GM21529 (cell line): ENCODE data around the gene DGKG.

Experiments
- ATAC-seq: cut with Tn5 transposase; IDR thresholded peaks from one replicate; pipeline ENCODE4 v1.9.1; 2021; ENCODE audit not compliant: unreplicated experiment

The DGKG gene

DNA sequence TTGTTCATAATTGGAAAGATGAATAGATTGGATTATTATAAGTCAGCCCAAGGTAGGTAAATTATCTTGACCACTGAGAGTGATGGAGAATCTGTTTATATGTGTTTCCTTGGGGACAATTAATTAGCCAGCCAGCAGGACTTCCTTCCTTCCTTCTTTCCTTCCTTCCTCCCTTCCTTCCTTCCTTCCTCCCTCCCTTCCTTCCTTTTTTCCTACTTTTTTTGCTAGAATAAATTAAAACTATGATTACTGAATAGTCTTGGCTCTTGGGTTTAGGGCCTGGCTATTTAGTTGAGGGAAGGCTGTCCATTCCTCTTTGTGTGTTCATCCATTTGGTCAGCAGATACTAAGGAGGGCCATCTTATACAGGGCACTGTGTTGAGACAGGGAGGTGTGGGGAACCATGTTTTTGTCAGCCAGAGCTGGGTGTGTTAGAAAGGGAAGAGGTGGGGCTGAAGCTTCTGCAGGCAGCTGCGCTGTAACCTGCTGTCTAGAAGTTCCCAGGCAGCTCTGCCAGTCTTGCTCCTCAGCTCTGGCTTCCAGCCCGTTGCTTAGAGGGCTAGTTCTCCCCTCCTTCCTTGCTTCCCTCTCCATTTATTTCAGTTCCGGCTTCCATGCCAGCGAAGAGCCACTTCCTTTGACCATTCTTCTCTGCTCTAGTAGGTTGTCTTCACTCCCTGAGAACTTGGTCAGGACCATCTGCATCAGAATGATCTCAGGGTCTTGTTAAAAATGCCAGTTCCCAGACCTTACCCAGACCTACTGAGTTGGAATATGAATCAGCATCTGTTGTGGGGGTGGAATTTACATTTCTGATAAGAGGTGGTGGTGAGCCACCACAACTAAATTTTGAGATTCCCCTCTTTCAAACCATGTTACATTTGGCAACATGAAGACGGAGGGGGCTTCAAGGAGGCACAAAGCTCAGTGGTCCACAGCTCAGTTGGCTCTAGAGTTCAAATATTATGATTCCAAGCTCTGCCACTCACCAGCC lies 113.9 kb downstream of the DGKG start:
- ATAC-seq: no peak

DNA sequence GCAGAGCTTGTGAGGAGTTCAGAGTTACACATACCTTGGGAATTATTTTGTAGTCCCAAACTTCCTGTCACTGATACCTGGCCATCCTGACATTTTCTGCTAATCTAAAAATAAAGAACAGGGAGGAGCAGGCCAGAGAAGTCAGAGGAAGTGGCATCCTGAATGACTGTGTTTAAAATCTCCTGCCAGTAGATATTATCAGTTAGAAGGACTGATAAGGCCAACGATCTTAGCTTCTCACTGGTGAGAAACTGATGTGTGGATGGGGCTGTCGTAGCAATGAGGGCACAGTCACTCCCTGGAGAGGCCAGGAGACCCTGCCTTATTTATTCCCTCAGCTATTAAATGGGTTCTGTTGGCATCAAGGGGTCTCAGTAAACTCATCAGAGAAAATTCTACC lies 115.1 kb downstream of the DGKG start:
- no peak for ATAC-seq

DNA sequence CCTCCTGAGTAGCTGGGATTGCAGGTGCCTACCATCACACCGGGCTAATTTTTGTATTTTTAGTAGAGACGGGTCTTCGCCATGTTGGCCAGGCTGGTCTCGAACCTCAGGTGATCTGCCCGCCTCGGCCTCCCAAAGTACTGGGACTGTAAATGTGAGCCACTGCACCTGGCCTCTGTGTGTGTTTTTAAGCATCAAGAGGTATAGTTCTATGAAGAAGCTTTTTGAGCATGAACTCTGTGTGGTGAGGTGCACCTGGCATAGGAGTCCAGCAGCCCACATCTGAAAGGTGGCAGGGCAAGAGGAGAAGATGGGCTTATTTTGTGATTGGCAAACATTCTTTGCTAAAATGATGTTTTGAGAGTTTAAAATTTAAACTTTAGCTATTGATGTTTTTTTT lies 118.0 kb downstream of the DGKG start:
- no peak for ATAC-seq

DNA sequence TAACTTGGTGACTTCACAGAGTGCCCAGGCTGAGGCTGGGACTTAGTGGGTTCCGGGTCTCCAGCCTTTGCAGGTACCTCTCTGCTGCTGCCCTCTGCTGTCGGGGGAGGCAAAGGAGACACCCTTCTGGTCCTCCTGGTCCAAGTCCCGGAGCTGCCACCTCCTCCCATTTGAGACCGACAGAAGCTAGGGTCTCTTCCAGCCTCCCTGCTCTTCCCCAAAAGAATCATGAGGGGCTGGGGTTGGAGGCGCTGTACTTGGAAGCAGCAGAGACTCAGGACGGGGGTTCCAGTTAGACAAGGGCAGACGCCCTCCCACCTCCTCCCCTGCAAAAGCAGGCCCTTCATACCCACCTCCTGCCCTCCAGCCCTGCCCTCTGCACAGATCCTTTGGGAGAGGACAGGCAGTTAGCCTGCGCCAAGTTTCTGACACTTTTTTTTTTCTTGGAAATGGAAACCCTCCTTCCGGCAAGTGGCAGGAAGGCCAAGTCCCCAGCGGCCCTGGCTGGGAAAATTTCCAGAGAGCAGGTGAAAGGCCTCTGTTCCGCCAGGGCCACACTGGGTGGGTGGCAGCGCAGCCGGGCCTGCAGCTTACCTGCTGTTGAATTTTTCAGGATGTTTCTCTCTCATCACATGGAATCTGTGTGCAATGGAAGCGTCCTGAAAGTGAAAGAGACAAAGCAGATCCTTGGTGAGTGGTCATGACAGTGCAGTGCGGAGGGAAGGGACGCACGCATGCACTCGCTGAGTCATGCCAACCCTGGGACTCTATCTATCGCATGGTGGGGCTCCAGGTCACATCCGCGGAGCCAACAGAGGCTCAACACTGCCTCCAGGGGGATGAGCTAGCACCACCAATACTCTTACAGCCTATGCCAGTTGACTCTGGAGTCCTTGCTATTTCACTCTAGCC lies 119.9 kb downstream of the DGKG start:
- ATAC-seq: peak; percentile 91

DNA sequence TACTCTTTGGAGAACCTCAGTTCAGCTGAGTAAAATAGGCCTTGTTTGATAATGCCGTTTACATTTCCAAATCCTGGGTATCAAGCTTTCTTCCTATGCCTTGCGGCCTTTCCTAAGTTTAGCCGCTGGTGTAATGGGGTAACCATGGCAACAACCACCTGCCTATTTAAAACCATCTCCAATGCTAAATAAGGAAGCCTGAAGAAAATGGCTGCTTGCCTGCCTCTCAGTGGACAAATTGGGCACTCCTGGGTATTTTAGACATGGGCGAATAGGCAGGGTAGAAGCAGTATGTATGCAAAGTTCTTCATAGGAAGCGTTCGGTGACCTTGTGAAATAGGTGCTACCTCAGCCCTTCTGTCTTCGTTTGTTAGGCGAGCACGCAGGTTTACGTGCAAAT lies 122.7 kb downstream of the DGKG start:
- ATAC-seq: no peak

DNA sequence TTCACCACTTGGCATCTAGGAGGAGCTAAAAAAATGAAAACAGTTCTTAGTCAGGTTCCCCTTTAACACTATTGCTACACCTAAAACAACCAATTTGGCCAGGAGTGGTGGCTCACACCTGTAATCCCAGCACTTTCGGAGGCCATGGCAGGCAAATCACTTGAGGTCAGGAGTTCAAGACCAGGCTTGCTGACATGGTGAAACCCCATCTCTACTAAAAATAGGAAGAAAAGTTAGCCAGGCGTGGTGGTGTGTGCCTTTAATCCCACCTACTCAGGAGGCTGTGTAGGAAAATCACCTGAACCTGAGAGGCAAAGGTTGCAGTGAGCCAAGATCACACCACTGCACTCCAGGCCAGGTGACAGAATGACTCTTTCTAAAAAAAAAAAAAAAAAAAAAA lies 124.1 kb downstream of the DGKG start:
- no peak for ATAC-seq

DNA sequence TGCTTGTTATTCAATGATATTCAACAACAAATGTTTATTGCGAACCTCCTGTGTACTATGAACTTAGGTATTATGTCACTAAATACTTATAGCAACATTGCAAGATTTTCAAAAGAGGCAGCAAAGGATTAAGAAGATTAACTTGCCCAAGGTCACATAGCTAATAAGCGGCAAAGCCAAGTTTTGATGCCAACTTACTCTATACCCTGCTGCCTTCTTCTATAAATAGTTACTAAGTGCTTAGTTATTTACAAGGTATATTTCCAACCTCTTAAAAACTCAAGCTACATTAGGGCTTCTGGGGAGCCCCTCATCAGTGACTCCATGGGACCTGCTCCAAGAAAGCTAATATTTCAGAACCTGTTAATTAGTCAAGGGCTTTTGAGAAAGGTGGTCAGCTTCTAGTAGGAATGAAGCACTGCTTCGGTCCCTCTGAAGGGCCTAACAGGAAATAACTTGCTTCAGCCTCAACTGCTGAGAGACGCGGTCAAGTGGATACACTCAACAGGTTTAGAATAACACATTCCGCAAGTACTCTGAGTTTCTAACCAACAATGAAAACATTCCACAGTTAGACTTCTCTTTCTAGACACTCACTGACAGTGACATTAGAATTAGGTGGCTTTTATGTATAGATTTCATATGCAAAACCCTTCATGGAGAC lies 125.5 kb downstream of the DGKG start:
- no peak for ATAC-seq

DNA sequence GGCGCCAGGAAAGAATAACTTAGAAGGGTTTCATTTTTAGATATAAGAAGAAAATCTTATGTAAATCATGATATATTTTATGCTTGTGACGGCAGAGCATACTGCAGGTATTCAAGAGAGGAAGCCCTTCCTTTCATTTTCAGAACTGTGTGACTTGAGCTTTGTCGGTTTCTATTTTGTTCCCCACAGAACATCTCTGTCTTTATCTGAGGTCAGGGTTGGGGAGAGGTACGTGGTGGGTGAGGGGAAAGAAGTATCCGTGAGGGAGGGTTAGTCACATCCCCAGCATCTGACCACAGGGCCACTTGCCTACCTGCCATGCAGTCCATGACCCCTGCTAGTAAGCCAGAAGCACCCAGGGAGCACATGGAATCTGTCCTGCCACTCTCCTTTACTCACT lies 126.5 kb downstream of the DGKG start:
- peak; percentile 94 for ATAC-seq

DNA sequence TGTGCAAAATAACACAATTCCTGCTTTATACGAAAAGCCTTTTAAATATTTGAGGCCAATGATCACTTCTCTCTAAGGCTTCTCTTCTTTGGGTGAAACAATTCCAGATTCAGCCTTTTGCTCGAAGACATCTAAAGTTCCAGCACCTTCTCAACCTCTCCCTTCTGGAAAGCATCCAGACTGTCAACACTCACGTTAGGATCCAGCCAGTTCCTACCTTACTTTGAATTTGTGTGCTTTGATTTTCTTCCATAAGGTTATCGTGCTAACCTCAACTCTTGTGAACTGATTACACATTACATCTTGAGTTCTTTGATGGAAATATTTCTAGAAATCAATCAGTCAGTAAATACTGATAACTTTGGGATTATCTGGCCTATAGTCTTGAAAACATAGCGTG lies 127.9 kb downstream of the DGKG start:
- ATAC-seq: no peak

DNA sequence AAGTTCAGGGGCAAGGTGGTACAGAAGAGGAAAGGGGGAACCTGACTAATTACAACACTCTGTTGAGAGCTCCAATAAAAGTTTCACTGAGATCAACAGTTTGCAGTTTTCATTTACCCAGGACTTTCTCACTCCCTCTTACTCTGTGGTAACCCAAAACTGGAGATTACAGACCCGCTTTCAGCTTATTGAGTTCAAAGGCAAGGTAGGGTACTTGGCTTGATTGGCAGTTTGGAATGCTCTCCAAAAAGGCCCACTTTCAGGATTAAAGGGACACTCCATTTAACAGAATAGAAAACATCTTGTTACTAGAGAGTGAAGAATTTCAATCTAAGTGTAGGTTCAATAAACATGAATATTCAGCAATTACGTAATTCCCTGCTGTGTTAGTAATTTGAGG lies 135.6 kb downstream of the DGKG start:
- no peak for ATAC-seq

DNA sequence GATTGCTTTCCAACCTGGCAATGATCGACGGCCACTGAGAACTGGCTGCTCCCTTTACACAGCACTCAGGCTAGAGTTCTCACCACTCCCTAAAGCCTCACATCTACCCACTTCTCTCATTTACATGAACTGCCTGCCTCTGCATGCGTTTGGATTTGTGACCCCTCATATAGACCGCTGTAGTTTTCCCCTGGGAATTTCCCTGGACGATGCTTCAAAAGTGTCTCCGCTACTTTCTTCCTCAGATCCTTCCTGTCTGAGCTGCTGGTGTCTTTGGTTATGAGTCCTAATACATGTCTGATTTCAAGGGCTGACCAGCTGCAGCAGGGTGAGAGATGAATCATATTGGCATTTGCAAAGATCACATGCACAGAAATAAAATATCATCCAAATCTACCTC lies 136.4 kb downstream of the DGKG start:
- ATAC-seq: peak; percentile 71

DNA sequence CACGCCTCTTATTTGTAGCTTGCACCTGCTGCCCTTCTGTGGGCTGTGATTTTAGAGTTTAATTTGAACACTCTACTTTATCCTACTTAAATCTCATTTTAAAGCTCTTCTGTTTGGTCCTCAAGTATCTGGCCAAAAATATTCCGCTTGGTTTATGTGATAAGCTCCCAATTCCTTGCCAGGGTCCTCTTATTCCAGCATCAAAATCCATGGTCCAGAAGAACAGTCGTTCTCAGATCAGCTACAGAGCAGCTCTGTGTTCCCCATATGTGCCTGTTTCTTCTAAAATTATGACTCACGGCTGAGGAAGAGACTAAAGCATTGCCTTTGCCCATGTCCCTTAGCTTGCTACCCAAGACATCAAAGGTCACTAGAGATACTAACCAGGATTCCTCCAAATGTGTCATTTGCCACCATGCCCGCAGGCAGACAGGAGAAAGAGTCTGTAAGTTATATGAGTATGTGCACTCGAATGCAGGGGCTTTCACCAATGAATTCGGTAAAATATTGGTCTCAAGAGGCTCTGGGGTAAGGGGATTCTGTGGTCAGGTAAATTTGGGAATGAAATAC lies 137.9 kb downstream of the DGKG start:
- no peak for ATAC-seq

DNA sequence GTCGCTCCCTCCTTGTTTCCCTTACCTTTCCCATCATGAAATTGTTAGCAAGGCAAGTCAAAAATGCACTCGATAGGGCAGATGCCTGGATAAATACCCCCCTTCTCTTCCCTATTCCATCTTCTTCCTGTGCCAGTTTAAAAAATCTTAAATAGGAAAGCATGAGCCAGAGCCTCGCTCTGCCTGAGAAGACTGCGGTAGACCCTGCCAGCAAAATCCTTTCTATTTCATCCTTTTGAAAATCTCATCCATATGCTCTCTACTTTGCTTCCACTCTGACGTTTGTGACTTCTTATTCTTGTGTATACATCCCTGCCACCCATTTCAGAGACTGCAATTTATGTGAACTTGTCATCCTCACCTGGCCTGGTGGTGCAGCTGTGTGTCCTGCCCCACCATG lies 138.6 kb downstream of the DGKG start:
- no peak for ATAC-seq

DNA sequence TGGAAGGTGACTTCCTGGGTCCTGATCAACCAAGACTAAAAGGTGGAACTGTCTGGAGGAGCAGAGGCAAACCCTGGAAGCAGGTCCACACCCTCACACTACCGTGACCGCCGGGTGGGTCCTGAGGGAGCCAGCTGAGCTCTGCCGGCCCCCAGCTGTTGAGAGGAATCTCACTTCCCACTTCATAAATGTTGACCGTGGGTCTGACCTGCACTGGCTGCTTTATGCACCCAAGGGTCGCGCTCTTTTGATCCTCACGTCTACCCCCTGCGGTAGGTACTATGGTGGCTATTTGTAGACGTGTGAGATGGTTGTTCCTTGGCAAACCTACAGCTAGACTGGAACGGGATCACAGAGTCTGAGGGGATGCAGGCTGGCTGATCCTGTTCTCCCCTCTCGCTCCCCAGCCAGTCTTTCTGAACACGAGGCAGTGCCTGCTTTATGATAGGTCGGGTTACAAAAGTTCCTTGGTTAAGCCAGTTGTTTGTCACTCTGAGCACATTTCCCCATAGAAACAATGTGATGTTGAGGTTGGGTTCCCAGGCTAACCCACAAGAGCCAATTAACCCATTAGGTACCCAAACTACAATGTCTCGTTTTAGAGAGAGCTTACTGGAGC lies 140.2 kb downstream of the DGKG start:
- ATAC-seq: no peak

DNA sequence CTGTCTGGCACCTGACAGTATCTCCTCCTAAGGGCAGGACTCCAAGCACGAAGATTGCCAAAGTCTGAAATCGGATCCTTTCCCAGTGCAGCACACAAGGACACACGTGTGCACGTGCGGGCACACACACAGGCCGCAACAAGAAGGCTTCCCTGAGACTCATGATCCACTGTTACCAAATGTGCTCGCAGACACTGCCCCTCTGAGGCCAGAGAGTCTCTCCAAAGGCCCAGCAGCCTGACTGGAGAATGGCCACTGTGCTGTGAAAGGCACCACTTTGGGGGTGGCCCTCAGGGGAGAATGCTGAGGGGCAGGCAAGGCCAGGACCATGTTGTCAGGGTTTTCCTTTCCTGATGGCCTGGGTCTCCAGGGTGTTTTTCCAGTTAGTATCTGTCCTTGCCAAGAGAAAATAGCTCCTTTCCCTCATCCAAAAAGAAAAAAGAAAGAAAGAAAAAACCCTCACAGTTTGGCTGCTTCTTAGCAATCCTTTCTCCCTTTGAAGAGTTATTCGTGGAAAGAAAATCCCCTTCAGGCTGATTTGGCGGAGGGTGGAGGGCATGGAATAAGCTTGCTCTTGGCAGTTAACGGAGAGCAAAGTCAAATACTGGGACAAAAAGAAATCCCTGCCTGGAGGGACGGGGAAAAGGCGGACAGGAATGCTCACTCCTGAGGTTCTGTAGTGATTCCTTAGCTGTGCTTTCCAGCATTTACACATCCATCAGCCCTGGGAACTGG lies 141.0 kb downstream of the DGKG start:
- no peak for ATAC-seq

DNA sequence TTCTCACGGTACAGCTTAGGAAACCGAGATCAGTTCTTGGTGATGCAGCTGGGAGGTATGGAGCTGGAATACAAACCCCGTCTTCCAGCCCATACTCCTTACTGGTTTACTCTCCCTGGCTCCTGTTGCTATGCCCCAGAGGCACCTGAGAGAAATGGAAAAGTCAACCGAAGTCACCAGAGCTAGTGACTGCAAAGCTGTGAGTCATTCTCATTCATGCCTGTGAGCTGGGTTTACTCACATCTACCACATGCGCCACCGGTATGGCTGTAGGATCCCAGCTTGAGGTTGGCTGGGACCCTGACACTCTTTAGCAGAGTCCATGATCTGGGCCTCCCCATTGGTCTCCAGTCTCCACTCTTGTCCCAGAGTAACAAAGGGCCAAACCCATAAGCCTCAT lies 141.7 kb downstream of the DGKG start:
- ATAC-seq: no peak

DNA sequence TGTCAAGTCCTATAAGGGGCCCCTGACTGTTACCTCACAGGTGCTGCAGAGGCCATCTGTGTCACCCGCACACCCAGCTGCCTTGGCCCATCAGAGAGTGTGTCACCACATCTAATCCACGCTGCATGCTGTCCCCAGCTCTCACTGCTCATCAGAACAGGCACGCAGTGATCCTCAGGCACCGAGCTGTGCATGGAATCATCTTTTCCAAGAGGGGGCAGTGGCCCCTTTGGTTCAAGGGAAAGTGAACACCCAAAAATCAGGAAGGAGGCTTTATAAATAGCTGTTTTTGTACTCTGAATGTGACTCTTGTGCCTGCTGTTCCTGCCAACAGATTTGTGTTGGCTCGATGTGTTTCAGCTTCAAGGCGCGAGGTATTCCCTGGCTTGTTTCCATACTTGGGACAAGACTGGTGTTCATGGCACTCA lies 142.8 kb downstream of the DGKG start:
- ATAC-seq: no peak

DNA sequence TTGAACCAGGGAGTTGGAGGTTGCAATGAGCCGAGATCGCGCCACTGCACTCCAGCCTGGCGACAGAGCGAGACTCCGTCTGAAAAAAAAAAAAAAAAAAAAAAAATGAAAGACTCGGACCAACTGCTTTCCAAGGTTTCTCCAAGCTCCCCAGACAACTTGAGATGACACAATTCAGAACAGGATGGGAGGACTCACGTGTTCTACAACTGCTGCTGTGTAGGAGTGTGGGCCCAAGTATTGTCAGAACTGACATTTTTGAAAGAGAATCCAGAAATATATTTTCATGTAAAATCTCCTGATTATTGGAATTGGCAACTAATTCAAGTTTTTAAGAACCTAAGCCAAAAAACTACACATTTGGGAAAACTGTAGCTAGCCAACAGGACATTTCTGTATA lies 143.6 kb downstream of the DGKG start:
- no peak for ATAC-seq

DNA sequence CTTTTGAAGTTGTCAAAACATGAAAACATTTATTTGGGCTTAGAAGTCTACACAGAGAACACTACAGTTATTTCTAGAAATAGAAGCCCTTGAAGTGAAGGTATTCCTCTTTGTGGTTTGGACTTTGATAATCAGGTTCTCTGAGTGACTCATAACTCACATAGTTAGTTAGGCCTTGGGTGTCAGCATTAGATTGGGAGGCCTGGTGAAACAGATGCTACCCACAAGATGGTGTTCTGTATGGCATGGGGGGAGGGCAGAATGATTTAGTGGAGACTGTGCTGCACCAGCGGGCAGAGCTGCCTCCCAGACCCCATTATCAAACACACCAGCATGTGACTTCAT lies 144.2 kb downstream of the DGKG start:
- ATAC-seq: peak; percentile 95
